Measurements from ENCODE around the gene S100Z. TPM values are rescaled to one million over a fixed set of nuclear protein-coding genes. Genes with fewer than 3 reads are reported as not detected.
A peak's percentile ranks its signal among the peaks of the same experiment; 100 is the strongest.

The S100Z gene
- total RNA-seq, 1 donor, result not detected

- H3K4me3 ChIP-seq (ENCODE audit: low read depth, low read length), result no peak within 1 kb of the TSS
- DNase-seq (ENCODE audit: low read depth), result no peak
- TF ChIP-seq CTCF (IDR thresholded peaks at IDR 0.05; ENCODE audit: insufficient read depth, low read depth, low read length), result no peak
Measured at GRCh38 chr5:76952795-76953536, 103.2 kb downstream of the S100Z start, which contains the start of gene CRHBP. Gene CRHBP, plus strand, starts transcription at chr5:76953045. Its CDS starts 90 bp downstream, at chr5:76953135.

GRCh38 chr5:76953551-76954382 is 104.0 kb downstream of the S100Z start:
- DNase-seq (ENCODE audit: low read depth), result no peak
- TF ChIP-seq CTCF (IDR thresholded peaks at IDR 0.05; ENCODE audit: insufficient read depth, low read depth, low read length), result no peak
- H3K4me3 ChIP-seq (ENCODE audit: low read depth, low read length), result no peak overlapping the region

GRCh38 chr5:76954383-76954763 is 104.6 kb downstream of the S100Z start:
- no peak overlapping the region for H3K4me3 ChIP-seq (ENCODE audit: low read depth, low read length)

GRCh38 chr5:76956033-76956432 is 106.2 kb downstream of the S100Z start:
- TF ChIP-seq CTCF (IDR thresholded peaks at IDR 0.05; ENCODE audit: insufficient read depth, low read depth, low read length), result no peak
- no peak overlapping the region for H3K4me3 ChIP-seq (ENCODE audit: low read depth, low read length)
- no peak for DNase-seq (ENCODE audit: low read depth)

More at GRCh38 chr5:76954383-76954763, 104.6 kb downstream of the S100Z start:
- TF ChIP-seq CTCF (IDR thresholded peaks at IDR 0.05; ENCODE audit: insufficient read depth, low read depth, low read length), result no peak
- DNase-seq (ENCODE audit: low read depth), result no peak

- peak; percentile 59 for DNase-seq (ENCODE audit: low read depth)
- no peak overlapping the region for H3K4me3 ChIP-seq (ENCODE audit: low read depth, low read length)
- TF ChIP-seq CTCF (IDR thresholded peaks at IDR 0.05; ENCODE audit: insufficient read depth, low read depth, low read length), result no peak
Measured at GRCh38 chr5:76958991-76959767, 109.4 kb downstream of the S100Z start.

GRCh38 chr5:76960004-76960625 is 110.3 kb downstream of the S100Z start:
- H3K4me3 ChIP-seq (ENCODE audit: low read depth, low read length), result no peak overlapping the region
- no peak for DNase-seq (ENCODE audit: low read depth)
- TF ChIP-seq CTCF (IDR thresholded peaks at IDR 0.05; ENCODE audit: insufficient read depth, low read depth, low read length), result no peak

All from fibroblast of villous mesenchyme (primary cell).